Natural killer cell (primary cell): ENCODE measurements around the gene NFIB. TPM values are rescaled to one million over a fixed set of nuclear protein-coding genes. Genes with fewer than 3 reads are reported as not detected.

Experiments
- ATAC-seq, 3 donors: fragments of 150-1000 bp in 2 of 3; fragments of 200-7000 bp in 1 of 3; cut with Tn5 transposase; 1 replicate in 1 of 3; 2 replicates in 2 of 3; pipeline ENCODE4 v1.10.0; 2021; ENCODE audit warnings: mild to moderate bottlenecking in 2 of 3, moderate library complexity in 2 of 3
- DNase-seq, 2 donors: peaks; one replicate each; pipeline versions ENCODE4 v3.0.0 to v3.0.0-alpha.2; 2013 to 2021; ENCODE audit warnings: mixed read lengths in 1 of 2
- H3K27ac ChIP-seq: one replicate; pipeline ENCODE4 v1.5.1; 2013; ENCODE audit warnings: mild to moderate bottlenecking, low read length
- H3K27me3 ChIP-seq: one replicate; pipeline ENCODE4 v1.6.1; 2013; ENCODE audit warnings: low read length; ENCODE audit not compliant: control insufficient read depth, insufficient read depth
- H3K36me3 ChIP-seq: one replicate; pipeline ENCODE4 v1.6.1; 2013; ENCODE audit warnings: low read length; ENCODE audit not compliant: control insufficient read depth, insufficient read depth
- H3K4me1 ChIP-seq: one replicate; pipeline ENCODE4 v1.6.1; 2013; ENCODE audit warnings: low read length; ENCODE audit not compliant: control insufficient read depth, insufficient read depth
- H3K4me3 ChIP-seq: one replicate; pipeline ENCODE4 v1.5.1; 2013; ENCODE audit warnings: low read length
- H3K9me3 ChIP-seq: one replicate; pipeline ENCODE4 v1.6.1; 2013; ENCODE audit warnings: low read length; ENCODE audit not compliant: control insufficient read depth, insufficient read depth
- H3K27ac Mint-ChIP-seq, 2 donors: one replicate each; pipeline ENCODE4 v1.8.0; 2022; ENCODE audit warnings: mild to moderate bottlenecking in 2 of 2, mixed read lengths in 2 of 2, moderate library complexity in 1 of 2
- H3K27me3 Mint-ChIP-seq, 2 donors: one replicate each; pipeline ENCODE4 v1.8.0; 2022; ENCODE audit warnings: low read depth in 2 of 2, mixed read lengths in 2 of 2
- H3K36me3 Mint-ChIP-seq: one replicate; pipeline ENCODE4 v1.8.0; 2022; ENCODE audit warnings: mixed read lengths
- H3K4me1 Mint-ChIP-seq, 2 donors: one replicate each; pipeline ENCODE4 v1.8.0; 2022; ENCODE audit warnings: mixed read lengths in 2 of 2
- H3K4me3 Mint-ChIP-seq: one replicate; pipeline ENCODE4 v1.8.0; 2022; ENCODE audit warnings: mild to moderate bottlenecking, moderate library complexity, mixed read lengths
- H3K9me3 Mint-ChIP-seq, 2 donors: one replicate each; pipeline ENCODE4 v1.8.0; 2022; ENCODE audit warnings: mixed read lengths in 2 of 2
- WGBS: methylation state at CpG from one replicate; pipeline ENCODE4 v1.1.7; 2013; ENCODE audit warnings: missing lambda C conversion rate; ENCODE audit not compliant: insufficient coverage; 5-methylcytosine and 5-hydroxymethylcytosine counted together
- intact Hi-C: fragments of 100-400 bp; cut with micrococcal nuclease; formaldehyde crosslinking; loops from one replicate; pipeline ENCODE4 v1.14.2; 2022
- total RNA-seq, 4 donors: library from RNA; stranded (reverse); fragments of 120-200 nt in 1 of 4; gene quantifications; one replicate each; pipeline versions ENCODE4 v1.2.3 to v1.2.4, GENCODE V29; 2013 to 2022
- TF ChIP-seq, protein P1 (sequence below): fragments of 200-600 bp; IDR thresholded peaks from one replicate; pipeline ENCODE4 v1.8.0; 2022; ENCODE audit warnings: antibody characterized with exemption

Gene NFIB
- total RNA-seq, 3 donors from 2014 or later (not counting 1 experiment from before 2014, with no cell fraction given) = 0.20 to 0.21 TPM; not detected in 1

- ATAC-seq (no peak), DNase-seq (peak in 1 of 2 donors; percentile 21)
- peaks cover 46% of the 10 kb centered on the region for H3K27me3 ChIP-seq
- Mint-ChIP-seq H3K9me3 (no peaks in the 10 kb centered on the region), H3K36me3 (no peaks in the 10 kb centered on the region), H3K4me1 (peaks cover 16 to 20% of the 10 kb centered on the region in 2 donors), H3K4me3 (peak overlapping the region; percentile 86), H3K27me3 (peaks cover 46 to 57% of the 10 kb centered on the region in 2 donors), H3K27ac (no peak overlapping the region)
- no peaks in the 10 kb centered on the region for H3K36me3 ChIP-seq
- H3K4me3 ChIP-seq = no peak overlapping the region
- WGBS = 3% methylated on average over 33 of the region's 33 CpGs
- intact Hi-C loops = no loop called here
- no peaks in the 10 kb centered on the region for H3K9me3 ChIP-seq
- TF ChIP-seq, protein P1, sequence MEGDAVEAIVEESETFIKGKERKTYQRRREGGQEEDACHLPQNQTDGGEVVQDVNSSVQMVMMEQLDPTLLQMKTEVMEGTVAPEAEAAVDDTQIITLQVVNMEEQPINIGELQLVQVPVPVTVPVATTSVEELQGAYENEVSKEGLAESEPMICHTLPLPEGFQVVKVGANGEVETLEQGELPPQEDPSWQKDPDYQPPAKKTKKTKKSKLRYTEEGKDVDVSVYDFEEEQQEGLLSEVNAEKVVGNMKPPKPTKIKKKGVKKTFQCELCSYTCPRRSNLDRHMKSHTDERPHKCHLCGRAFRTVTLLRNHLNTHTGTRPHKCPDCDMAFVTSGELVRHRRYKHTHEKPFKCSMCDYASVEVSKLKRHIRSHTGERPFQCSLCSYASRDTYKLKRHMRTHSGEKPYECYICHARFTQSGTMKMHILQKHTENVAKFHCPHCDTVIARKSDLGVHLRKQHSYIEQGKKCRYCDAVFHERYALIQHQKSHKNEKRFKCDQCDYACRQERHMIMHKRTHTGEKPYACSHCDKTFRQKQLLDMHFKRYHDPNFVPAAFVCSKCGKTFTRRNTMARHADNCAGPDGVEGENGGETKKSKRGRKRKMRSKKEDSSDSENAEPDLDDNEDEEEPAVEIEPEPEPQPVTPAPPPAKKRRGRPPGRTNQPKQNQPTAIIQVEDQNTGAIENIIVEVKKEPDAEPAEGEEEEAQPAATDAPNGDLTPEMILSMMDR = no peak
- peaks cover 20% of the 10 kb centered on the region for H3K4me1 ChIP-seq
- no peak overlapping the region for H3K27ac ChIP-seq
Observed at GRCh38 chr9:14313378-14313940, 482 bp downstream of the NFIB start.

DNA sequence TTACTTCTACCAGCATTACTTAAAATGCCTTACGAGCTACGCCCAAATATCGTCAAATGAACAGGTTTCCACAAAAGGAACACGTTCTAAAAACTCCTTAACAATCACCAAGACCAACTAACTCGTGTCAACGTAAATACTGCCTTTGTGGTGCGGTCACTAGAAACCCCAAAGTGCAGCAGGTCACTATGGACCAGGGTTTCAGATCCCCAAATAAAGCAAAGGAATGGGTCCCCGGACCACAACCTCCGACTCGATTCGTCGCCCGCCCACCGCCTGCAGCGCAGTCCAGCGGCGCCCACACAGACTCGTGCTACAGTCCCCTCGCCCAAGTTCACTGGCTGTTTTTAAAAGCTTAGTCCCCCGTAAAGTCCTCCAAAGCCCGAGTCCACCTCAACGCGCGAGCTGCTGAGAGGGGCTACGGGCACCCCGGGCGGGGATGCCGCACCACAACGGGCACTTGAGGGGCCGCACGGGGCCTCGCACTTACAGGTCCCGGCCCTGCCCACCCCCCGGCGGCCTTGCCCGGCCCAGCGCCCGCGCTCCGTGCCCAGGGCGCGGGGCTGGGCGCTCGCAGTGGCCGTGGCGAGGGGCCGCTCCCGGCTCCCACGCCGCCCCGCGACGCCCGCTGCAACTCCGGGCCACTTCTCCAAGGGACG is 1.1 kb downstream of the NFIB start:
- no peak for ATAC-seq
- H3K27ac ChIP-seq = no peak overlapping the region
- peaks cover 20% of the 10 kb centered on the region for H3K4me1 ChIP-seq
- Mint-ChIP-seq H3K27me3 (peaks cover 45 to 60% of the 10 kb centered on the region in 2 donors), H3K36me3 (no peaks in the 10 kb centered on the region), H3K27ac (no peak overlapping the region), H3K4me3 (peak overlapping the region; percentile 86), H3K4me1 (peaks cover 16 to 20% of the 10 kb centered on the region in 2 donors), H3K9me3 (no peaks in the 10 kb centered on the region)
- no peak overlapping the region for H3K4me3 ChIP-seq
- WGBS = 5% methylated on average over 56 of the region's 56 CpGs
- H3K27me3 ChIP-seq = peaks cover 46% of the 10 kb centered on the region
- H3K9me3 ChIP-seq = no peaks in the 10 kb centered on the region
- DNase-seq = no peak
- TF ChIP-seq, protein P1 = no peak
- intact Hi-C loops = no loop called here
- H3K36me3 ChIP-seq = no peaks in the 10 kb centered on the region

DNA sequence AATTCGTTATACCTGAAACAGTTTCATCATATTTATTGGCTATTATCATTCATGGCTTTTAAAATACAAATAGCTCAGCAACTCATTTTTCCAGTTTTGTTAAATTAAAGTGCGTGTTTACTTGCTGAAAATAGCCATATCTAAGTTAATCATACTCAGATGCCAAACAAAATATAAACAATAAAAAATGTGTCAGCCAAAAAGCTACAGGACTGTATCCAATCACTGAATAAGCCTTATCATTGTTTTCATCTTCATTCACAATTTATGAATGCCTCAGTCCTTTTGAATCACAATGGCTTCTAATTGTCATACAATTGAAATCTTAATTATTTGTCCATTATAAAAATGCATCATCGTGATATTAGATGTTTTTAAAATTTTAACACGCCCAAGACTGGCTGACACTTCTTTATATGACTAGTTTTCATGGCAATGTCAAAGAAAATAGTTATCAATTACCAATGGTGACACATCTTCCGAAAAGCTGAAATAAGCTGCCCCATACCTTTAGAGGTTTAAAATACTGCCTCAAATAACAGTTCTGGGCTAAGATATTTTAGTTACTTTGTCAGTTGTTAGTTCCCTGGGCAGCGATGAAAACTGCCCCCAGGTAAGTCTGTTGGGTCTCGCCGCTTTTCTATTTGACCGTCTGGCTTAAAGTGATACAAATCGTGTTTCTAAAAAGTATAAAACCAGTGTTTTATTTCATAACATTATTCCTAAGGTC is 1.8 kb downstream of the NFIB start:
- no peaks in the 10 kb centered on the region for H3K36me3 Mint-ChIP-seq
- DNase-seq (no peak), ATAC-seq (no peak)
- no peak overlapping the region for H3K27ac Mint-ChIP-seq
- peaks cover 0 to 2% of the 10 kb centered on the region in 2 donors for H3K9me3 Mint-ChIP-seq
- intact Hi-C loops = no loop called here
- Histone ChIP-seq H3K9me3 (no peaks in the 10 kb centered on the region), H3K36me3 (no peaks in the 10 kb centered on the region), H3K27me3 (peaks cover 42% of the 10 kb centered on the region), H3K4me1 (peaks cover 20% of the 10 kb centered on the region), H3K4me3 (no peak overlapping the region), H3K27ac (no peak overlapping the region)
- TF ChIP-seq, protein P1 = no peak
- peak overlapping the region; percentile 67 for H3K4me3 Mint-ChIP-seq
- peaks cover 16 to 20% of the 10 kb centered on the region in 2 donors for H3K4me1 Mint-ChIP-seq
- 76% methylated on average over 10 of the region's 10 CpGs for WGBS
- peaks cover 43 to 61% of the 10 kb centered on the region in 2 donors for H3K27me3 Mint-ChIP-seq
